SW480 (cell line): ENCODE data around the gene TFIP11.
"Not testable (repeated sequence)": the region's sequence is repeated elsewhere in the genome, so short reads cannot be mapped to it uniquely, and the experiment has no call there.

Experiments
- DNase-seq: peaks from one replicate; pipeline ENCODE4 v3.0.0-alpha.2; 2016; ENCODE audit warnings: low spot score

TFIP11 gene

GRCh38 chr22:26541167-26541819, 29.0 kb upstream of the TFIP11 start:
- DNase-seq, result no peak

DNA sequence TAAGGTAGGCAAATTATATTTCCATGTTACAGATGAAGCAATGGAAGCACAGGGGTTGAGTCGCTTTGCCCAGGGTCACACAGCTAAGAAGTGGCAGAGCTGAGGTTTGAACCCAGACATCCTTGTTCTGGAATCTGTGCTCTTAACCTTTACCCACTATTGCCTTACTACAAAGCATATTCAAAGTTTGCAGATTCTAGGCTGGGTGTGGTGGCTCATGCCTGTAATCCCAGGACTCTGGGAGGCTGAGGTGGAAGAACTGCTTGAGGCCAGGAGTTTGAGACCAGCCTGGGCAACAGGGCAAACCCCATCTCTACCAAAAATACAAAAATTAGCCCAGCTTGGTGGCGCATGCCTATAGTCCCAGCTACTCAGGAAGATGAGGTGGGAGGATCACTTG, 27.8 kb upstream of the TFIP11 start:
- no peak for DNase-seq

DNA sequence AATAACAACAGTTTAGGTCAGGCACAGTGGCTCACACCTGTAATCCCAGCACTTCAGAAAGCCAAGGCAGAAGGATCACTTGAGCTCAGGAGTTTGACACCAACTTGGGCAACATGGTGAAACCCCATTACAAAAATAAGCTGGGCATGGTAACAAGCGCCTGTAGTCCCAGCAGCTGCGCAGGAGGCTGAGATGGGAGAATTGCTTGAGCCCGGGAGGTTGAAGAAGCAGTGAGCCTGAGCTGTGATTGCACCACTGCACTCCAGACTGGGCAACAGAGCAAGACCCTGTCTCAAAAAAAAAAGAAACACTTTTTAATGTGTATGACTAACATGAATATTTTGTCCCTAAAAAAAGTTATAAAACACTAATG, 24.5 kb upstream of the TFIP11 start:
- DNase-seq, result no peak

DNA sequence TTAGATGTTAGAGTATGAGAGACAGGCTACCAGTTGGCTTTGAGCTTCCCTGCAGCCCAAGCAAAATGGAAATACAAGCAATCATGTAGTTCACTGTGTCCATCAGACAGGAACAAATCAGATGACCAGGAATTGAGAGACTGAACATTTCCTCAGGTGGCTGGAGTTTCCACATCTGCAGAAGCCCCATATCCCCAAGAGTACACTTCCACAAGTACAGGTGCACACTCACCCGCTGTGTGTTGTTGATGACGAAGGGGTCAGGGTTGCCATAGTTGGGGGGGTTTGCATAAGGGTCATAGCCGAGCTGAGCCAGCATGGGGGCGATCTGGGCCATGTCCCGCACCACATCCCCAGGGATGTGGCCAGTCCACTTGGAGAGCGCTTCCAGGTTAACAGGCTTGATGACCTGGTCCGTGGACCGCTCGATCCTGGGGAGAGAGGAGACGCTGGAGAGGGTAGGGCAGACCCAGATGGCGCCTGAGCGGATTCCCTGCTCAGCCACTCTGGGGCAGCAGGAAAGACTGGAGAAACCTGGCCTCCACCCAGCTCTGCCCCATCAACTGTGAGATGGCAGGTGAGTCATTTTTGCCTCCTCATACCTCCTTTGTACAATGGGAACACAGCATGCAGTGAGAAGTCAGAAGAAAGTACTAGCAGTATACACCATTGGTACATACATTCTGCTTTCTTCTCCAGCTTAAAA, 23.9 kb upstream of the TFIP11 start:
- DNase-seq, result no peak

GRCh38 chr22:26535603-26535908, 23.3 kb upstream of the TFIP11 start:
- no peak for DNase-seq

DNA sequence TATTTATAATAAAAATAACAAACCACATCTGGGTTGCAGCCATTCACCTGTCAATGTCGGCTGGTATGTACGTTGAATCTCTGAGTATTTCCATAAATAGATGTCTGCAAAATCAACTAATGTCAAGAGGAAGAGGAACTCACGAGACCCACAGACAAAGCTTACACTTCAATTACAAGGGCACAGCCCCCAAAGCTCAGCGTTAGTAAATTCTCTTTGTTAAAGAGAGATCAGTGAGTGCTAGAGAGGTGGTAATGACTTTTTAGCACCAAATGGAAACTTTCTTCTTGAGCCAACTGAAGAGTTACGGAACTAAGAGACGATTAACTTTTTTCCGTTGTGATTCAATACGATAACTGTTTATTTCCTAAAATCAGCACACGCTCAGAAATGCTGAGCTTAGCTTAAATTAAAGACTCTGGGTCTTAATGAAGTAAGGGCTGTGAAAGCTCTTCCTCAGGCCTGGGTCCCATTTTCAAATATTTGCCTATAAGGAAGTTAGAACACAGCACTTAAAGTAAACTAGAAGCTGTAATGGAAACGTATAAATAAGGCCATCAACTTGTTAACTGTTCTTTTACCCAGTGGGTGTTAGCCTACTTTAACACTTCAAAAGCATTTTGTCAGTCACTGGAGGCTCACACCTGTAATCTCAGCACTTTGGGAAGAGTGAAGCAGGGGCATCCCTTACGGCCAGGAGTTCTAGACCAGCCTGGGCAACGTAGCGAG, 22.8 kb upstream of the TFIP11 start:
- DNase-seq, result no peak

- DNase-seq, result no peak
These were observed 22.0 kb upstream of the TFIP11 start for GRCh38 chr22:26534171-26534855.

- no peak for DNase-seq
These were observed 17.1 kb upstream of the TFIP11 start for GRCh38 chr22:26529345-26529744.

GRCh38 chr22:26528518-26528917, 16.2 kb upstream of the TFIP11 start:
- DNase-seq, result not testable (repeated sequence)

DNA sequence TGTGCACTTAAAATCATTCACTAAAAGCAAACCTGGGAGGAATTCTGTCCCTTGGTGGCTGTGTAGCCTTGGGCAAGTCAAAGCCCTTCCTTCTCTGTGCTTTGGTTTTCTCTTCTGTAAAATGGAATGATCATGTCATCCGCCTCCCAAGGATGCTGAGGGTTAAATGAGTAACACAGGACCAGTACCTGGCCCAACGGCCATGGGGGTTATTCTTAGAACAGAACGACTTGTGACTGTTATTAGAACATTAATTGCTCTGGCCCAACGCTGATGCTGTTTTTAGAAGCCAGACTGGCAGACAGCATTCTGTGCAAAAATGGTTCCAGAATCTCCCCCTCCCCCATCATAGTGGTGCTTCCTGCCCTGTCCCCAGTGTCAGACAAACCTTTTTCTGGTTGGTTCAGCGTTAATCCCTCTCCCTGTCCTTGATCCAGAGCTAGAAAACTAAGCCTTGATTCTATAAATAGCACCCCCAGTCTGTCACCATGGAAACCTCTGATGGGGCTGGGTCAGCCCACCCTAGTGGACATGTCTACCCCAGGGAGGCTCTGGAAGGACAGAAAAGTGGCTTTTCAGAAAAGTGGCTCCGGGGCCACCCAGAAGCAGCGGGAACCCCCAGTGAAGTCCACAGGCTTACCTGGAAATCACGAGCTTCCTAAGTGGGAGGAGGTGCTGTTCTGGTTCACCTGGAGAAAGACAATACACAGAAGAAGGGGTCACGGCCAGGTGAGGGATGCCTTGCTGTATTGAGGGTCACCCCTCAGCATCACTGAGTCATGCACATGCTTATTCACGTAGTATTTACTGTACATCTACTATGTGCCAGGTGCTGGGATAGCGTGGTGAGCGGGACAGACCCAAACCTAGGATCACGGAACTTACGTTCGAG, 15.5 kb upstream of the TFIP11 start:
- no peak for DNase-seq

DNA sequence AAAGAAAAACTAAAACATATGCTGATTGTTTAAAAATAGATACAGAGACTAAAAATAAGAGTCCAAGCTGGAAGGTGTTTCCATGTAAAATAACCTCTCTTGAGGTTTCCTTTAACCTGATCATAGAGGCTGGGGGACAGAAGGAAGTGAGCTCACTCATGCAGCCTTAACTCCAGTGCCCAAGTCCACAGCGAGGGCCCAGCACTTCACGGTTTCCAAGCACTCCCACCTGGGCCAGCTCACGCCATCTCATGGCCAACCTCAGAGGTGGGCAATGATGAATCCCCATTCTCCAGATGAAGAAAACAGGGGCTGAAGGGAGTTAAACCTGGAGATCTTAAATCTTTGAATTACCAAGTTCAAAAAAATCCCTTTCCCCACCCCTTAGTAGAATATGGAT, 14.9 kb upstream of the TFIP11 start:
- no peak for DNase-seq

DNA sequence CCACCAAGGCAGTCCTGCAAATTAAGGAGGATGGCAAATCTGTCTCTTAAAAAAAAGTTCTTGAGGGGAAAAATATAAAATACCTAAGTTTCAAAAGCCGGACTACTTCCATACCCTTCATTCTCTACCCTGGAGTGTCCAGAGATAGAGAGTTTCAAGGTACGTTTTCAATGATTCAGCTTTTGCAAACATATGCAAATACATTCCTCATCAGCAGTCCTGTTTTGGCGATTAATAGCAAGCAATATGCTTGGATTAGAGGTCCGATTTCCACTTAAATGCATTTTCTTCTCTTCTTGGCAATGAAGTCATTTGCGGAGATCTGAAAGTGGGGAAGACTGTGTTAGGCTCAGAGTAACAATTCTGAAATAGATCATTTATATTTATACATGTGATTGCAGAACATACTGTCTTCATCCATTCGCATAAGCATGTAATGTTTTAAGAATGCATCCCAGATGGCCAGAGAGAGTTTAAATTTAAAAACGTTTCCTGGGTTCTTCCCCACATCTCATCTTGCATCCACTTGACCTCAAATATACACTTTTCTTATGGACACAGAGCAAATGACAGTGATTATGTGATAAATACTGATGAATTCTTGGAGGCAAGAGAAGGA, 13.8 kb upstream of the TFIP11 start:
- no peak for DNase-seq

- DNase-seq, result no peak
These were observed 12.6 kb upstream of the TFIP11 start for GRCh38 chr22:26524870-26525269.

DNA sequence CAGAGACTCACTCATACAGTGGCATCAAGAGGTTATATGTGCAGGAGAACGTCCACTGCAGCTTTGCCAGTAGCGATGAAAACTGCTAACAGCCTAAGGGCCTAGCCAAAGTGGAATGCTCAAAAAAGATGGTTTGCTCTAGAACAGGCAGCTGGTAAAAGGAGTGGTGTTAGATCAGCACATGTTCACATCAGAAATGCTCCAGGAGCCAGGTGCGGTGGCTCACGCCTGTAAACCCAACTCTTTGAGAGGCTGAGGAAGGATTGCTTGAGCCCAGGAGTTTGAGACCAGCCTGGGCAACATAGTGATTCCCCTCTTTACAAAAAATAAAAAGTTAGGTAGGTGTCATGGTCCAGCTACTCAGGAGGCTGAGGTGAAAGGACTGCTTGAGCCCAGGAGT, 10.3 kb upstream of the TFIP11 start:
- DNase-seq, result no peak

GRCh38 chr22:26522012-26522411, 9.7 kb upstream of the TFIP11 start:
- DNase-seq, result no peak

- no peak for DNase-seq
These were observed 5.2 kb upstream of the TFIP11 start for GRCh38 chr22:26517429-26517828.

GRCh38 chr22:26516503-26516902, 4.2 kb upstream of the TFIP11 start:
- DNase-seq, result no peak

GRCh38 chr22:26515931-26516330, 3.7 kb upstream of the TFIP11 start:
- DNase-seq, result no peak

DNA sequence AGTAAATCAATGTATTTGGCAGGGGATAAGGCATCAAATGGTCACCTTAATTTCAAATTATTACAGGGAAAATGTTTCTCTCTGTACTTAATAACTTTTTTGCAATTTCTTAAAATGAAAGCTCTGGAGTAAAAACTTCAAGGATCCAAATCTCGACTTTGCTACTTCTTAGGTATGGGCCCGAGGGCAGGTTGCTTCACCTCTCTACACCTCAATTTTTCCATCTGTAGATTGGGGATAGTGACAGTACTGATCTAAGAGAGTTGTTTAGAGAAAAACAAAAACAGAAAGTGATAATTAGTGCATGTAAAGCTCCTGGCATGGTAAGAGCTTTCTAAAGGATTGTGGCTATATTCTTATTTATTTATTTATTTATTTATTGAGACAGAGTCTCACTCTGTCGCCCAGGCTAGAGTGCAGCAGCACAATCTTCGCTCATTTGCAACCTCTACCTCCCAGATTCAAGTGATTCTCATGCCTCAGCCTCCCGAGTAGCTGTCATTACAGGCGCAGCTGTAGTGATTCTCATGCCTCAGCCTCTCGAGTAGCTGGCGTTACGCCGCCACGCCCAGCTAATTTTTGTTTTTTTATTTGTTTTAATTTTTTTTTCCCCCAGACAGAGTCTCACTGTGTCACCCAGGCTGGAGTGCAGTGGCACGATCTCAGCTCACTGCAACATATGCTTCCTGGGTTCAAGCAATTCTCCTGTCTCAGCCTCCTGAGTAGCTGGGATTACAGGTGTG, 2.3 kb upstream of the TFIP11 start:
- no peak for DNase-seq

DNA sequence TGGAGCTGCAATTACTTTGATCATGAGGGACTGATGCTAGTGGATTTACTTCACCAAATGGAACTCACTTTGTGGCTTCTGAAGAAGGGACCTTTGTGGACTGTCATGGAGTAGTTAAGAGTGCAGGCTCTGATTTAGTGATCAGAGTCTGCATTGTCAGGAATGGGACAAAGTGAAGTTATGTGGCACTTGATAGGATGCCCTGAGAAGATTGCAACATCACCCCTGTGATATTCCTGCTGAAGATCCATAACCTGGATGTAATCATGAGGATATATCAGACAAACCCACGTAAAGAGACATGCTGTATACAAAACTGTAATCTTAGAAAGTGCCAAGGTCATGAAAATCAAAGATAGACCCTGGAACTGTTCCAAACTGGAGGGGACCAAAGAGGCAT, 1.6 kb upstream of the TFIP11 start:
- no peak for DNase-seq

DNA sequence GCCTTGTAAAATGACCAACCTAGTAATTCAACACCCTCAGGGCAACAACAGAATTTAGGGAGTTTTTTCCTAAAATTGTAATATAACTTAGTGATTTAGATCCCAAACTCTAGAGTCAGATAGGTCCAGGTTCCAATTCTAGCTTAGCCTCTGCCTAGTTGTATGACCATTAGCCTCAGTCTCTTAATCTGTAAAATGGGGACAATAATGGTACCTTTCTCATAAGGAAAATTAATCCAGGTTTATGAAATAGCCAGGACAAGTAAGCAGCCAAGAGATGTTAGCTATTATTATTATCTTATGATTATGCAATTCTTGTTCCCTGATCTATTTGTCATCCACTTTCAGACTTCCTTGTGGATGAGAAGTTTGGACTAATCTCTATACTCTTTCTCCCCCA, 4.1 kb downstream of the TFIP11 start:
- no peak for DNase-seq
